ENCODE data around the gene VAT1.
A peak's percentile ranks its signal among the peaks of the same experiment; 100 is the strongest.

Gene VAT1

GRCh38 chr17:43026595-43026994 is 4.4 kb upstream of the VAT1 start:
- DNase-seq: no peak

GRCh38 chr17:43025766-43026537 is 3.8 kb upstream of the VAT1 start:
- DNase-seq: no peak

- DNase-seq: no peak
These were observed 3.1 kb upstream of the VAT1 start for GRCh38 chr17:43025290-43025657.

- peak; percentile 39 to 64 (median 52) for DNase-seq
These were observed 2.5 kb upstream of the VAT1 start, which contains the start of gene RND2 for GRCh38 chr17:43024407-43025289. Gene RND2, plus strand, starts transcription at chr17:43025231. Its CDS starts 117 bp downstream, at chr17:43025348.

- no peak for DNase-seq
These were observed 1.1 kb downstream of the VAT1 start for GRCh38 chr17:43020789-43021740.

- no peak for DNase-seq
These were observed 2.1 kb downstream of the VAT1 start for GRCh38 chr17:43020030-43020621.

- DNase-seq: no peak
These were observed 2.8 kb downstream of the VAT1 start for GRCh38 chr17:43019418-43019817.

GRCh38 chr17:43018932-43019331 is 3.3 kb downstream of the VAT1 start:
- DNase-seq: no peak

- DNase-seq: no peak
These were observed 4.0 kb downstream of the VAT1 start for GRCh38 chr17:43018008-43018853.

- no peak for DNase-seq
These were observed 6.0 kb downstream of the VAT1 start for GRCh38 chr17:43016216-43016615.

- DNase-seq: no peak
These were observed 6.6 kb downstream of the VAT1 start for GRCh38 chr17:43015579-43015978.

- DNase-seq: no peak
These were observed 7.3 kb downstream of the VAT1 start for GRCh38 chr17:43014649-43015542.

- DNase-seq: no peak
These were observed 8.1 kb downstream of the VAT1 start for GRCh38 chr17:43014020-43014648.

- DNase-seq: no peak
These were observed 8.9 kb downstream of the VAT1 start for GRCh38 chr17:43013296-43013695.

- no peak for DNase-seq
These were observed 10.3 kb downstream of the VAT1 start for GRCh38 chr17:43011728-43012472.

- DNase-seq: no peak
These were observed 11.4 kb downstream of the VAT1 start for GRCh38 chr17:43010667-43011308.

- peak; percentile 61 to 79 (median 72) for DNase-seq
These were observed 15.3 kb downstream of the VAT1 start, which contains the start of gene IFI35 for GRCh38 chr17:43006639-43007551. Gene IFI35, plus strand, starts transcription at chr17:43006784. Its CDS starts 164 bp downstream, at chr17:43006948.
